GM12891 (cell line): ENCODE results near the gene GFM1.

Experiments used
- POLR2A ChIP-seq: IDR thresholded peaks from 2 replicates; pipeline ENCODE4 v1.6.1; 2011; ENCODE audit warnings: low read depth, low read length, control low read depth
- POLR2AphosphoS5 ChIP-seq: IDR thresholded peaks from 2 replicates; pipeline ENCODE4 v1.6.1; 2011; ENCODE audit warnings: low read depth, low read length, control low read depth
- POU2F2 ChIP-seq: IDR thresholded peaks from 2 replicates; pipeline ENCODE4 v1.6.1; 2011; ENCODE audit warnings: low read depth, mild to moderate bottlenecking, control low read depth, low read length, moderate library complexity
- SPI1 ChIP-seq: IDR thresholded peaks from 2 replicates; pipeline ENCODE4 v1.6.1; 2011; ENCODE audit warnings: low read depth, low read length, control low read depth
- TAF1 ChIP-seq: IDR thresholded peaks from 2 replicates; pipeline ENCODE4 v1.6.1; 2011; ENCODE audit warnings: low read depth, low read length, control low read depth

- TF ChIP-seq POLR2AphosphoS5 (no peak), POLR2A (no peak), POU2F2 (no peak), SPI1 (no peak), TAF1 (no peak)
Observed at GRCh38 chr3:158728061-158728377, 83.7 kb downstream of the GFM1 start.
